Suprapubic skin (tissue), 3 donors: ENCODE results near the gene DNAJC4.

Experiments
- POLR2A ChIP-seq, 2 donors: fragments of 450-650 bp; IDR thresholded peaks; one replicate each; pipeline ENCODE4 v1.6.1; 2017; ENCODE audit warnings: antibody characterized with exemption in 2 of 2, mild to moderate bottlenecking in 2 of 2, moderate library complexity in 2 of 2
- TF ChIP-seq, protein P1 (sequence below), 2 donors: fragments of 200-600 bp in 1 of 2; fragments of 450-650 bp in 1 of 2; sonication (generic) in 1 of 2; IDR thresholded peaks; one replicate each; pipeline ENCODE4 v1.5.1; 2016 to 2019; ENCODE audit warnings: antibody characterized with exemption in 2 of 2, mild to moderate bottlenecking in 1 of 2, moderate library complexity in 1 of 2

DNA sequence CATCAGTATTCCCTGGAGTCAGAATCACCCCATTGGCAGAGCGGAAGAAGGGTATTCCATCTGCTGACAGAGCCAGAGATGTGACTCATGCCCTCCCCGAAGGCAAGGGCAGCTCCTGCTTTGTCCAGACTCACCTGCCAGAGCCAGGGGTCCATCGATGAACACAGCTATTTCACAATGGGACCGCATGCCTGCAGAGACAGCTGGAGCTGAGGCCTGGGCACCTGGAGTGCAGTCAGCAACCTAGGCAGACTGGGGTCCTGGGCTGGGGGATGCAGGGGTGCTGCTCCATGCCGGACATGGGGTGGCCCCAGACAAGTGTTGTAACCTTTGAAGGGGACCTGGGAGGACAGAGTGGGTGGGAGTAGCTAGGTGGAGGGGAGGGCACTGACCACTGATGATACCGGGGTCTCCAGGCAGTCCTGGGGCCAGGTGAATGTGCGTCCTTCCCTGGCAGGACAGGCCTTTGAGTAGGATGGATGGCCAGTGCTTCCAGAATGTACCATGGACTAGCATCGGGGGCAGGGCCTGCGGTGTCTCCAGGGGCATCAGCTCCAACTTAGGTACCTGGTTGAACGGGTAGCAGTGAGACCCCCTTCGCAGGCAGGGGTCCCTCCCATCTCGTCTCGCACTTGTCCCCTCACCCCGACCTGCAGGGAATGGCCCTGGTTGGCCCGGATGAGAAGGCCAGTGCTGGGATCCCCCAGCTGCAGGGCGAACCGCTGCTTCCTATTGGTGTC, 6.0 kb upstream of the DNAJC4 start:
- TF ChIP-seq, protein P1, sequence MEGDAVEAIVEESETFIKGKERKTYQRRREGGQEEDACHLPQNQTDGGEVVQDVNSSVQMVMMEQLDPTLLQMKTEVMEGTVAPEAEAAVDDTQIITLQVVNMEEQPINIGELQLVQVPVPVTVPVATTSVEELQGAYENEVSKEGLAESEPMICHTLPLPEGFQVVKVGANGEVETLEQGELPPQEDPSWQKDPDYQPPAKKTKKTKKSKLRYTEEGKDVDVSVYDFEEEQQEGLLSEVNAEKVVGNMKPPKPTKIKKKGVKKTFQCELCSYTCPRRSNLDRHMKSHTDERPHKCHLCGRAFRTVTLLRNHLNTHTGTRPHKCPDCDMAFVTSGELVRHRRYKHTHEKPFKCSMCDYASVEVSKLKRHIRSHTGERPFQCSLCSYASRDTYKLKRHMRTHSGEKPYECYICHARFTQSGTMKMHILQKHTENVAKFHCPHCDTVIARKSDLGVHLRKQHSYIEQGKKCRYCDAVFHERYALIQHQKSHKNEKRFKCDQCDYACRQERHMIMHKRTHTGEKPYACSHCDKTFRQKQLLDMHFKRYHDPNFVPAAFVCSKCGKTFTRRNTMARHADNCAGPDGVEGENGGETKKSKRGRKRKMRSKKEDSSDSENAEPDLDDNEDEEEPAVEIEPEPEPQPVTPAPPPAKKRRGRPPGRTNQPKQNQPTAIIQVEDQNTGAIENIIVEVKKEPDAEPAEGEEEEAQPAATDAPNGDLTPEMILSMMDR (IDR thresholded peaks at IDR 0.05) = no peak
- TF ChIP-seq POLR2A (IDR thresholded peaks at IDR 0.05) = no peak
